ENCODE results near the gene ARL2BP. TPM values are rescaled to one million over a fixed set of nuclear protein-coding genes. Genes with fewer than 3 reads are reported as not detected.

The ARL2BP gene
- total and polyA plus RNA-seq, 2 of the 13 experiments (the other 11 are each of a cell fraction or from before 2014, with no cell fraction given): 64.3 to 67.6 TPM

GRCh38 chr16:57279780-57280638, 35.0 kb downstream of the ARL2BP start (continued):
- TF ChIP-seq ZNF574 (CRISPR knock-in tag; IDR thresholded peaks at IDR 0.05) (peak; percentile 82; the same call in 1 of the 2 replicates), CBX1 (IDR thresholded peaks at IDR 0.05; ENCODE audit: low read depth) (peak; percentile 24), KLF9 (CRISPR knock-in tag; IDR thresholded peaks at IDR 0.05; ENCODE audit: low read depth) (peak; percentile 38; the same call in 1 of the 2 replicates), KDM6A (CRISPR knock-in tag; IDR thresholded peaks at IDR 0.05; ENCODE audit: low read depth) (peak; percentile 97), NFE2L1 (CRISPR knock-in tag; IDR thresholded peaks at IDR 0.05; ENCODE audit: borderline replicate concordance) (no peak), HES4 (CRISPR knock-in tag; IDR thresholded peaks at IDR 0.05; ENCODE audit: borderline replicate concordance) (no peak), TBX2 (CRISPR knock-in tag; IDR thresholded peaks at IDR 0.05; ENCODE audit: borderline replicate concordance) (peak; percentile 97), THAP7 (CRISPR knock-in tag; IDR thresholded peaks at IDR 0.05) (peak; percentile 84), ZNF44 (CRISPR knock-in tag; IDR thresholded peaks at IDR 0.05) (no peak), ARNTL (CRISPR knock-in tag; IDR thresholded peaks at IDR 0.05) (peak; percentile 73), KDM5A (IDR thresholded peaks at IDR 0.05; ENCODE audit: borderline replicate concordance, low read length) (no peak; the same call in 1 of the 2 replicates), POLR2A (IDR thresholded peaks at IDR 0.05; ENCODE audit: insufficient read depth in 1 of 2, low read depth in 2 of 2, low read length in 2 of 2) (peak; percentile 44 to 67), ZNF576 (CRISPR knock-in tag; IDR thresholded peaks at IDR 0.05) (no peak), KAT7 (CRISPR knock-in tag; IDR thresholded peaks at IDR 0.05; ENCODE audit: borderline replicate concordance) (peak; percentile 79; the same call in 1 of the 2 replicates), AFF4 (CRISPR knock-in tag; IDR thresholded peaks at IDR 0.05) (no peak; the same call in 1 of the 2 replicates), ELF3 (CRISPR knock-in tag; IDR thresholded peaks at IDR 0.05) (peak; percentile 98), HOXD1 (CRISPR knock-in tag; IDR thresholded peaks at IDR 0.05) (peak; percentile 48; the same call in 1 of the 2 replicates), ZMYM2 (CRISPR knock-in tag; IDR thresholded peaks at IDR 0.05) (peak; percentile 99), MATR3 (CRISPR knock-in tag; IDR thresholded peaks at IDR 0.05) (no peak), ZNF101 (CRISPR knock-in tag; IDR thresholded peaks at IDR 0.05; ENCODE audit: borderline replicate concordance, low read depth) (peak; percentile 90; the same call in 1 of the 2 replicates), RXRB (CRISPR knock-in tag; IDR thresholded peaks at IDR 0.05; ENCODE audit: borderline replicate concordance) (peak; percentile 96; the same call in 1 of the 2 replicates), SOX13 (IDR thresholded peaks at IDR 0.05) (peak; percentile 78), SOX13 (CRISPR knock-in tag; conservative IDR thresholded peaks at IDR 0.05 in 1 of 2, IDR thresholded peaks at IDR 0.05 in 1 of 2) (peak in 1 of 2 experiments; percentile 84; a peak in 2 of 4 replicates)
